Activated gamma-delta T cell (primary cell): ENCODE results near the gene ANKRD65.
A peak's percentile ranks its signal among the peaks of the same experiment; 100 is the strongest.
"Not testable (repeated sequence)": the region's sequence is repeated elsewhere in the genome, so short reads cannot be mapped to it uniquely, and the experiment has no call there.

Experiments used
- DNase-seq: peaks from one replicate; lab custom pipeline; 2025; lab: John Stamatoyannopoulos, UW

Gene ANKRD65

GRCh38 chr1:1397839-1398523, 23.1 kb downstream of the ANKRD65 start:
- no peak for DNase-seq

GRCh38 chr1:1395166-1395565, 25.9 kb downstream of the ANKRD65 start:
- DNase-seq, result no peak

- DNase-seq, result no peak
Observed at GRCh38 chr1:1394116-1394515, 27.0 kb downstream of the ANKRD65 start.

GRCh38 chr1:1393428-1393827, 27.6 kb downstream of the ANKRD65 start:
- no peak for DNase-seq

GRCh38 chr1:1393014-1393413, 28.1 kb downstream of the ANKRD65 start:
- DNase-seq, result no peak

DNA sequence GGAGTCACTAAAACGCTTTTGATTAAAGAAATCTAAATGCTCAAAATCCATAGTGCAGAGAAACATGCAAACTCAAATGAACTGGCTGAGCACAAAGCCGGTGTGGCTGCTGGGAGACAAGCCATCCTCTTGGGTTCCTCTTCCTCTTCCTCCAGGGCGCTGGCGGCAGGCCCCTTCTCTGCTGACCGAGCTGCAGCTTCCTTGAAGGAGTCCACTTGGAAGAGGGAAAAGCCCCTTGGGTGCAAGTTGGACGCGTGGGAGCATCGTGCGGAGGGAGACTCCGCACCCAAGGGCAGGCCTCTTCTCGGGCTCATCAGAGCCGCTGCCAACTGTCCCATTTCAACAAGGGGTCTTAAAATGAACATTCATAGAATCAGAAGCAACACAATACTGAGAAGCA, 29.9 kb downstream of the ANKRD65 start:
- no peak for DNase-seq

DNA sequence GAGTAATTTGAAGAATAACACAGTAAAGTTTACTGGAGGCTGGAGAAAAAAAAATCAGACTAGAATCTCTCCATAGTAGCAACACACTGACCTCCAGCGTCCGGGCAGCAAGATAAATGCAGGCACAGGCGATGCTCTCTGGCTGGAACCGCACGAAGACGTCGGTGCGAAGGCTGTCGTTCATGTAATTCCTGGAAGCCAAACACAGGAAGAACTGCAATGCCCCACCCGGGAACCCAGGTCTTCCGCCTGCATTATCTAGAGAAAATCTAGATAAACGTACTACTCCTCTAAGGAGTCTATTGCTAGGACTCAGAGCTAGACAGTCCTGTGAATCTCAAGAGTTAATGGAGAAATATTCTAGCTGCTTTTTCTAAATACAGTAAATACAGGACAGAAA, 30.4 kb downstream of the ANKRD65 start:
- no peak for DNase-seq

DNA sequence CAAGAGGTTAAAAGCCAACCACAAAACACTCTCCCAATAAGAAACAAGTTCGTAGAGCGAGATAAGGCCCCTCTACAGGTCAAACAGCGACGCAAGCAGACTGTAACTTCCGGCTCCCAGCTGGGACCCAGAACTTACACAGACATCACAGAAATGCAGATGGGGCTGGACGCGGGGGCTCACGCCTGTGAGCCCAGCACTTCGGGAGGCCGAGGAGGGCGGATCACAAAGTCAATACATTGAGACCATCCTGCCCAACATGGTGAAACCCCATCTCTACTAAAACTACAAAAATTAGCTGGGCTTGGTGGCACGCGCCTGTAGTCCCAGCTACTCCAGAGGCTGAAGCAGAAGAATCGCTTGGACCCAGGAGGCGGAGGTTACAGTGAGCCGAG, 33.0 kb downstream of the ANKRD65 start:
- no peak for DNase-seq

DNA sequence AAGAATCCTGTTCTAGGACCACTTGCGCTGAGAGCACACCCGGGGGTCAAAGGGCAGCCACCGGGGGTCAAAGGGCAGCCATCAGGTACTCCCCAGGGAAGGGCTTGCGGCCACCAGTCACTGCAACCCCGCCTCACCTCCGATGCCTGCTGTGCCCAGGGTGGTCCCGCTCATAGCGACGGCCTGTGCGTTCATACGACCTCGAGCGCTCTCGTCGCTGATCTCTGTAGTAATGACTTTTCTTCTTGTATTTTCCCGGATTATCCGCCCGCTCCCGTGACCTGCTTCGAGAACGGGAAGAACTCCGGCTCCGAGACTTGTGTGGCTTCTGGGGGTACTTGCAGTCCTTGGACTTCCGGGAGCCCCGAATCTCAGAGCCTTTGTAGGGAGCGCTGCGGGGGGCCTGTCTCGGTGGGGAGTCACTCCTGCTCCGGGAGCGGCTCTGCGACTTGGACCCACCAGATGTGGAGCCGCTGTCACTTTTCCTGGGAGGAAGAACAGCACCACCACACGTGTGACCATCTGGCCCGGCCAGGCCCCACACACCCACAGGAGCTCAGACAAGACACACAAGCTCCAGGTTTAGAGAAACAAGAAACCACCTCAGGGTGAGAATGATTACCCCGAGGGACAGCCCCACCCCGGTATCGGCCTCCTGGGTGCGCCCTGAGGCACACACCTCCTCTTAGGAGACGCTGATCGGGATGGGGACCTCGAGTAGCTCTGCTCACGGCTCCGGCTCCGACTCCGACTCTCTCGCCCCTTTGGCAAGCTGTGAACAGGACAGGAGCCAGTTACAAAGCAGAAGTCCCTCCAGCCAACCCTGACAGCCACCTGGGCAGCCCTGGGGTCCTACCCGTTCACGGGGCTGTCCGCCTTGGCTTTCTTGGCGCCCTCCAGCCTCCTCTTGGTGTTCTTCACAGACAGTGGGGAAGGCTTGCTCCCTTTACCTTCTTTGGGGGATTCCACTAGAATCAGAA, 33.7 kb downstream of the ANKRD65 start:
- no peak for DNase-seq

GRCh38 chr1:1385931-1386330, 35.1 kb downstream of the ANKRD65 start:
- DNase-seq, result no peak

GRCh38 chr1:1385339-1385738, 35.7 kb downstream of the ANKRD65 start:
- DNase-seq, result not testable (repeated sequence)

DNA sequence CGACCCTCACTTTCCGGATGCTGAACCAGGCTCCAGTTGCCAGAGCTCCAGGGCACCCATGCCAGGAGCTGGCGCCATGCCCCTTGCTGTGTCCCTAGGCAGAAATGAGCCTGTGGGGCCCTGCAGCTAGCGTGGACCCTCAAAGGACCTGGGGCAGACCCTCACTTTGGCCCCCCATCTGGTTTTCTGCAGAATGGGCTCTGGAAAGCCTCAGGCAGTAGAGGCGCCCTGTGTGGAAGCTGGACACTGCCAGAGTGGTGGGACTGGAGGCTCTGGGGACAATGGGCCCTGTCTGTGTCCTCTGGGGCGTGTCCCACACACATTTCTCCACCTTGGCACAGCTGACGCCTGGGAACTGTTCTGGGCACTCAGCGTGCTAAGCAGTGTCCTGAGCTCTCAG, 39.8 kb downstream of the ANKRD65 start:
- no peak for DNase-seq

- no peak for DNase-seq
Observed at GRCh38 chr1:1380860-1381259, 40.2 kb downstream of the ANKRD65 start.

- DNase-seq, result no peak
Observed at GRCh38 chr1:1377540-1378205, 43.4 kb downstream of the ANKRD65 start.

DNA sequence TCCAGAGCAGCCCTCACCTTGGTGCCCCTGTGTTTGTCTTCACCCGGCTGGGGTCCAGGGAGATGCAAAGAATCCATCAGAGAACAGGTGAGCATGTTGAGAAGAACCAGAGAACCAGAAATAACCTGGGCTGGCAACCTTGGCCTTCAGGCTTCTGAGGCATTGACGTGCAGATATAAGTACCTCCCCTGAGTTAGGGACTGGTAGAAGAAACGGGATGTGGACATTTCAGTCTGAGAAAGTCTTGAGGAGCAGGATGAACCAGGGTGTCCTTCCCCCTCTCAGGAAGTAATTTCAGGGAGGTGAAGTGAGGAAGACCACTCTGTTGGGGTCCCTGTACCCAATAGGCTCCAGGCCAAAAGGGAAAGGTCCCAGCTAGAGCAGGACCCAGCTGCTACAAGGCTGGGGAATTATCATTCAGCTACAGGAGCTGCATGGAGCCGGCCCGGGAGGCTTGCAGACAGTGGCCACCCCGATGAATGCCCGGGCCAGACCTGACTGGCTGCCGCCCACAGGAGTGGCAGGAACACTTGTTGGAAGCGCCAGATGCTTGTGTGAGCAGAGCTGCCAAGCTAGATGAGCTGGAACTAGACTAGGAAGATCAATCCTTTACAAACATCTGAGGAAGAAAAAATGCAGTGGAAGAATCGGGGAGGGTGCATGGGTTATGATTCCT, 44.4 kb downstream of the ANKRD65 start:
- DNase-seq, result no peak

DNA sequence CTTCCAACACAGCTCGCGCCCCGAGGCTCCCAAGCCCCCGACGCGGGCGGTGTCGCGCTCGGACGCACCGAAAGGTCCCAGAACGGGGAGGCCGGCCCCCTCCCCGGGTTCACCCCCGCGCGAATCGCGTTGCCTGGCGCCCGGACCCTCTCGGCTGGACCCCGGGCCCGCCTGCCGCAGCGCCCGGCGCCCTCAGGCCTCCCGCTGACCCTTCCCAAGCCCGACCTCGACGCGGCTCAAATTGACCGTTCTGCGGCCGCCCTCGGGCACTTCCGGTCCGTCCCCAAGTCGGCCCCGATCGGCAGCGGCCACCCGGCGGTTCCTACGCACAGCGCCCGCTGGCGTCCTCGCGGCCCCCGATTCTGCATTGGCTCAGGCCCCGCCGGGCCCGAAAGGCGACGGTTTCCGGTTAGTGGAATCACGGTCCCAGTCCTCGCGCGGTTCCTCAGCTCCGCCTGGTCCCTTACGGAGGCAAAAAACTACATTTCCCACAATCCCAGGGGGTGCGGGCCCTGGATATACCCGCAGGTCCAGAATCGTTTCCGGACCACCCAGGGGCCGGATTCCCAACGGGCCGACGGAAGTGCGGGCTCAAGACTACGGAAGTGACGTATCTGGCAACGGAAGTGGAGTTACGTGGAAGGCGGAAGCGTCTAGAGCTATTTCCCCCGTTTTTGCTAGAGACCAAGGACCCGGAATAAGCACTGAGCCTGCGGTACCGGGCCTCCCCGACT, 46.0 kb downstream of the ANKRD65 start, which contains the start of gene AURKAIP1:
Gene AURKAIP1 (minus strand): TSS at position 279 of the 734 bp plus-strand sequence. CDS start 451 bp downstream, outside the sequence.
- peak; percentile 75 for DNase-seq

- DNase-seq, result no peak
Observed at GRCh38 chr1:1374589-1374928, 46.5 kb downstream of the ANKRD65 start.

DNA sequence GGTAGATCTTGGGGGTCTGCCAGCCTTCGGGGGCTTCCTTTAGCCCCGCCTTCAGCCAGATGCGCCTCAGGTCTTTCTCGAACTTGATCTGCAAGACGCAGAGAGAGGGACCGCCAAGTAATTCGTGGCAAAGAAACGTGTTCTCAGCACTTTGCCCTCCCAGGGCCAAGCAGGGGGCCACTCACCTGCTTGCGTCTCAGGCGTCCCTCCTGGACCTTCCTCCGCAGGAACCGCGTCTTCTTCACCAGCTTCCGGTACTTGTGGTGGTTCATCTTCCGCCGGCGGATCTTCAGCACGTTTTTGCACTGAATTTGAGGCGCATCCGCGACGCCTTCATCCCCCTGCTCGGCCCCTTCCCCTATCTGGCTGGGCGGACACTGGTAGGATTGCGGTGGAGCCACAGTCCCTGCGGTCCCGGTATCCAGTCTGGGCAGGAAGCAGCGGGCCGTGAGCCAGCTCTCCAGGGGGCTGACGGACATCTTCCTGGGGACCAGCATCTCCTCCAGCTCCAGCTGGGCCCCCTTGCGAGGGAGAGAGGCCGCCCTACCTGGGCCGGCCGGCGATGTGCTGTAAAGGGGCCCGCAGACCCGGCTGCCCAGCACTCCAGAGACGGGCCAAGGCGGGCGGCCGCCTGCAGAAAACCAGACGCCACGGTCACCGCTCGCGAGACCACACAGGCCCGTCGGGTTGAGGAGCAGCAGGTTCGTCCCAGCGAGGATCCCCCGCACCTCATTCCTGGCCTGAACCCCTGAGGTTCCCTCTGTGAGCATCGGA, 47.1 kb downstream of the ANKRD65 start:
- no peak for DNase-seq

DNA sequence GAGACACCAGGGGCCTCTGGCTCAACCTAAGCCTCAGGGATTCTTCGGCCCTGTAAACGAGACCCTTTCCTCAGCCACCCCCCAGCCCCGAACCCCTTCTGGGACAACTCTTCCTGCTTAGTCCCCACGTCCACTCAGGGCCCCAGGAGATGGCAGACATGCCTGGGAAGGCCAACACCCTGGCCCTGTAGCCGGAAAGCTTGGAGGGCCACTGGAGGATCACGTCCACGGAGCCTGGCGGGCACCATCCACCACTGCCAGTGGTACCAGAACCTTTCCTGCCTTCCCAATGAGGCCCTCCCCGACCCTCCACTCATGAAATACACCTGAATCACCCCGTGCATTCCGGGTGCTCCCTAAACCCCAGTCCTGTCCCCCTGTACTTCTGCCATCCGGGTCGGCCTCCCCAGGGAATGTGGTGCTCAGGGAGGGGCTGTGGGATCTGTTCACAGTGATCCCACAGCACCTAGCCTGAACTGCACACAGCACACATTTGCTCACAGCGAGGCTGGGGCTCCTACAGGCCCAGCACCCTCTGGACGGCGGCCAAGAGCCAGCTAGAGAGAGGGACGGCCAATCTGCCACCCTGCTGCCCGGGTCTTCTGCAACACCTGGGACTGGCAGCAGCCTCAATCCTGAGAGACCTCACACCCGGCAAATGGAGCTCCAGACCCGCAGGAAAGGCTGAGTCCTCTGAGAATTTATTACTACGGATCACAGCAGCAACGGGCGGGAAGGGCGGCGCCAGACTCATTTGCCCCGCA, 47.8 kb downstream of the ANKRD65 start:
- no peak for DNase-seq
